ENCODE data around the gene SBK2.

- TF ChIP-seq CTCF (IDR thresholded peaks at IDR 0.05) (no peak), POLR2A (IDR thresholded peaks at IDR 0.05) (no peak), POLR2AphosphoS5 (IDR thresholded peaks at IDR 0.05) (no peak), EP300 (IDR thresholded peaks at IDR 0.05) (no peak)
Observed at GRCh38 chr19:55489711-55490477, 47.0 kb downstream of the SBK2 start.
